OCI-LY1 (cell line): ENCODE measurements around the gene NPAT.

Experiments
- H2AFZ ChIP-seq: fragments of 200-600 bp; sonication (generic), shearing (Covaris generic); 2 replicates; pipeline ENCODE4 v1.6.0; 2014; ENCODE audit warnings: antibody characterized with exemption, mild to moderate bottlenecking, low read length
- H3F3A ChIP-seq: fragments of 200-600 bp; sonication (generic), shearing (Covaris generic); 2 replicates; pipeline ENCODE4 v1.6.0; 2014; ENCODE audit warnings: mild to moderate bottlenecking, antibody characterized with exemption, low read length, moderate library complexity; ENCODE audit not compliant: insufficient read depth
- H3K27ac ChIP-seq: fragments of 200-600 bp; sonication (generic); 2 replicates; pipeline ENCODE4 v1.5.1; 2014; ENCODE audit warnings: low read length, mixed run types, mild to moderate bottlenecking, low read depth; ENCODE audit not compliant: poor library complexity, severe bottlenecking
- H3K27me3 ChIP-seq: fragments of 200-600 bp; sonication (generic); 2 replicates; pipeline ENCODE4 v1.6.0; 2014; ENCODE audit warnings: antibody characterized with exemption, mild to moderate bottlenecking, low read length, moderate library complexity; ENCODE audit not compliant: insufficient read depth
- H3K36me3 ChIP-seq: fragments of 200-600 bp; sonication (generic); 2 replicates; pipeline ENCODE4 v1.6.1; 2014; ENCODE audit warnings: mild to moderate bottlenecking, antibody characterized with exemption, low read length, moderate library complexity, mixed read lengths; ENCODE audit not compliant: insufficient read depth
- H3K4me1 ChIP-seq: fragments of 200-600 bp; sonication (generic); 2 replicates; pipeline ENCODE4 v1.5.1; 2014; ENCODE audit warnings: mild to moderate bottlenecking, low read length, moderate library complexity; ENCODE audit not compliant: insufficient read depth, severe bottlenecking
- H3K4me2 ChIP-seq: fragments of 200-600 bp; sonication (generic), shearing (Covaris generic); 2 replicates; pipeline ENCODE4 v1.6.1; 2014; ENCODE audit warnings: low read length
- H3K4me3 ChIP-seq: fragments of 200-600 bp; sonication (generic); 2 replicates; pipeline ENCODE4 v1.5.1; 2014; ENCODE audit warnings: low read length, low read depth, mild to moderate bottlenecking, mixed read lengths; ENCODE audit not compliant: poor library complexity, severe bottlenecking
- H3K79me2 ChIP-seq: fragments of 200-600 bp; shearing (Covaris generic); 2 replicates; pipeline ENCODE4 v1.6.1; 2016; ENCODE audit warnings: mixed run types, low read length, mixed read lengths; ENCODE audit not compliant: insufficient read depth
- H3K9ac ChIP-seq: fragments of 200-600 bp; sonication (generic), shearing (Covaris generic); 2 replicates; pipeline ENCODE4 v1.6.1; 2014; ENCODE audit warnings: mild to moderate bottlenecking, low read length, mixed read lengths
- H3K9me2 ChIP-seq: fragments of 200-600 bp; sonication (generic), shearing (Covaris generic); 2 replicates; pipeline ENCODE4 v1.6.1; 2014; ENCODE audit warnings: low read depth, mild to moderate bottlenecking, low read length, mixed read lengths
- H3K9me3 ChIP-seq: fragments of 200-600 bp; shearing (Covaris generic); 2 replicates; pipeline ENCODE4 v1.6.1; 2014; ENCODE audit warnings: low read length, mixed read lengths
- H4K20me1 ChIP-seq: fragments of 200-600 bp; sonication (generic), shearing (Covaris generic); 2 replicates; pipeline ENCODE4 v1.6.0; 2016; ENCODE audit warnings: mild to moderate bottlenecking, low read length; ENCODE audit not compliant: insufficient read depth
- EZH2 ChIP-seq: fragments of 200-600 bp; sonication (generic), shearing (Covaris generic); IDR thresholded peaks from 2 replicates; pipeline ENCODE4 v1.8.0; 2017; ENCODE audit warnings: borderline replicate concordance, mixed run types, mild to moderate bottlenecking, antibody characterized with exemption, low read length, moderate library complexity, mixed read lengths
- TF ChIP-seq, protein P1 (sequence below): fragments of 200-600 bp; sonication (generic), shearing (Covaris generic); IDR thresholded peaks from 2 replicates; pipeline ENCODE4 v1.5.1; 2017; ENCODE audit warnings: mild to moderate bottlenecking, antibody characterized with exemption, low read length, moderate library complexity, mixed read lengths

Gene NPAT

GRCh38 chr11:108216988-108217387 is 5.5 kb downstream of the NPAT start:
- no peak overlapping the region for H2AFZ ChIP-seq
- H3K4me1 ChIP-seq, result peaks cover 24% of the 10 kb centered on the region
- no peak overlapping the region for H3K27ac ChIP-seq

GRCh38 chr11:108213784-108214183 is 8.7 kb downstream of the NPAT start:
- TF ChIP-seq EZH2, result no peak
- TF ChIP-seq, protein P1, sequence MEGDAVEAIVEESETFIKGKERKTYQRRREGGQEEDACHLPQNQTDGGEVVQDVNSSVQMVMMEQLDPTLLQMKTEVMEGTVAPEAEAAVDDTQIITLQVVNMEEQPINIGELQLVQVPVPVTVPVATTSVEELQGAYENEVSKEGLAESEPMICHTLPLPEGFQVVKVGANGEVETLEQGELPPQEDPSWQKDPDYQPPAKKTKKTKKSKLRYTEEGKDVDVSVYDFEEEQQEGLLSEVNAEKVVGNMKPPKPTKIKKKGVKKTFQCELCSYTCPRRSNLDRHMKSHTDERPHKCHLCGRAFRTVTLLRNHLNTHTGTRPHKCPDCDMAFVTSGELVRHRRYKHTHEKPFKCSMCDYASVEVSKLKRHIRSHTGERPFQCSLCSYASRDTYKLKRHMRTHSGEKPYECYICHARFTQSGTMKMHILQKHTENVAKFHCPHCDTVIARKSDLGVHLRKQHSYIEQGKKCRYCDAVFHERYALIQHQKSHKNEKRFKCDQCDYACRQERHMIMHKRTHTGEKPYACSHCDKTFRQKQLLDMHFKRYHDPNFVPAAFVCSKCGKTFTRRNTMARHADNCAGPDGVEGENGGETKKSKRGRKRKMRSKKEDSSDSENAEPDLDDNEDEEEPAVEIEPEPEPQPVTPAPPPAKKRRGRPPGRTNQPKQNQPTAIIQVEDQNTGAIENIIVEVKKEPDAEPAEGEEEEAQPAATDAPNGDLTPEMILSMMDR, result no peak
- no peaks in the 10 kb centered on the region for H3F3A ChIP-seq
- no peaks in the 10 kb centered on the region for H3K27me3 ChIP-seq
- H3K4me1 ChIP-seq, result no peaks in the 10 kb centered on the region
- no peak overlapping the region for H3K27ac ChIP-seq
- no peak overlapping the region for H3K4me3 ChIP-seq
- no peak overlapping the region for H3K9ac ChIP-seq
- no peak overlapping the region for H2AFZ ChIP-seq
- peaks cover 98% of the 10 kb centered on the region for H3K36me3 ChIP-seq
- H4K20me1 ChIP-seq, result no peaks in the 10 kb centered on the region
- H3K9me2 ChIP-seq, result no peaks in the 10 kb centered on the region
- peaks cover 81% of the 10 kb centered on the region for H3K79me2 ChIP-seq
- no peak overlapping the region for H3K4me2 ChIP-seq
- H3K9me3 ChIP-seq, result peaks cover 5% of the 10 kb centered on the region; the same call in 1 of the 2 replicates

More at GRCh38 chr11:108216988-108217387, 5.5 kb downstream of the NPAT start:
- no peak for TF ChIP-seq EZH2
- TF ChIP-seq, protein P1, result no peak
- Histone ChIP-seq H3K9me2 (no peaks in the 10 kb centered on the region), H3F3A (no peaks in the 10 kb centered on the region), H4K20me1 (no peaks in the 10 kb centered on the region), H3K4me2 (no peak overlapping the region), H3K9ac (no peak overlapping the region), H3K4me3 (no peak overlapping the region), H3K79me2 (peaks cover 95% of the 10 kb centered on the region), H3K36me3 (peaks cover 90% of the 10 kb centered on the region), H3K9me3 (no peaks in the 10 kb centered on the region; the same call in 1 of the 2 replicates), H3K27me3 (no peaks in the 10 kb centered on the region)

DNA sequence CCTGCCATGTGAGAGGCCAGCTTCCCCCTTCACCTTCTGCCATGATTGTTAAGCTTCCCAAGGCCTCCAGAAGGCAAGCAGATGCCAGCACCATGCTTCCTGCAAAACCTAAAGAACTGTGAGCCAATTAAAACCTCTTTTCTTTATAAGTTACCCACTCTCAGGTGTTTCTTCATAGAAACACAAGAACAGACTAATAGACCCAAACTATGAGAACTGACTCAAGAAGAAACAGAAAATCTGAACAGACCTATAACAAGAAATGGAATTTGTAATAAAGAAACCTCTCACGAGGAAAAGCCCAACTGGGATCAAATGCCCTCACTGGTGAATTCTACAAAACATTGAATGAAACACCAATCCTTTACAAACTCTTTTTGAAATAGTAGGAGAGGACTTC is 12.0 kb downstream of the NPAT start:
- no peaks in the 10 kb centered on the region for H3K9me2 ChIP-seq
- no peak overlapping the region for H3K9ac ChIP-seq
- no peaks in the 10 kb centered on the region for H3F3A ChIP-seq
- no peaks in the 10 kb centered on the region for H4K20me1 ChIP-seq
- H2AFZ ChIP-seq, result no peak overlapping the region
- peaks cover 98% of the 10 kb centered on the region for H3K36me3 ChIP-seq
- H3K27ac ChIP-seq, result no peak overlapping the region
- no peaks in the 10 kb centered on the region for H3K4me1 ChIP-seq
- no peaks in the 10 kb centered on the region for H3K27me3 ChIP-seq
- peaks cover 26% of the 10 kb centered on the region for H3K9me3 ChIP-seq
- no peak overlapping the region for H3K4me3 ChIP-seq
- TF ChIP-seq EZH2, result no peak
- TF ChIP-seq, protein P1, result no peak
- peaks cover 58% of the 10 kb centered on the region for H3K79me2 ChIP-seq
- H3K4me2 ChIP-seq, result no peak overlapping the region
